Breast epithelium (tissue), 3 donors: ENCODE data around the gene PRDM16.

ENCODE experiments used
- CTCF ChIP-seq, 3 donors: fragments of 450-650 bp; IDR thresholded peaks; one replicate each; pipeline ENCODE4 v1.5.1; 2016 to 2017; ENCODE audit warnings: antibody characterized with exemption in 3 of 3, mild to moderate bottlenecking in 3 of 3, moderate library complexity in 3 of 3
- POLR2A ChIP-seq: fragments of 450-650 bp; IDR thresholded peaks from one replicate; pipeline ENCODE4 v1.6.1; 2016; ENCODE audit warnings: antibody characterized with exemption, mild to moderate bottlenecking, moderate library complexity

DNA sequence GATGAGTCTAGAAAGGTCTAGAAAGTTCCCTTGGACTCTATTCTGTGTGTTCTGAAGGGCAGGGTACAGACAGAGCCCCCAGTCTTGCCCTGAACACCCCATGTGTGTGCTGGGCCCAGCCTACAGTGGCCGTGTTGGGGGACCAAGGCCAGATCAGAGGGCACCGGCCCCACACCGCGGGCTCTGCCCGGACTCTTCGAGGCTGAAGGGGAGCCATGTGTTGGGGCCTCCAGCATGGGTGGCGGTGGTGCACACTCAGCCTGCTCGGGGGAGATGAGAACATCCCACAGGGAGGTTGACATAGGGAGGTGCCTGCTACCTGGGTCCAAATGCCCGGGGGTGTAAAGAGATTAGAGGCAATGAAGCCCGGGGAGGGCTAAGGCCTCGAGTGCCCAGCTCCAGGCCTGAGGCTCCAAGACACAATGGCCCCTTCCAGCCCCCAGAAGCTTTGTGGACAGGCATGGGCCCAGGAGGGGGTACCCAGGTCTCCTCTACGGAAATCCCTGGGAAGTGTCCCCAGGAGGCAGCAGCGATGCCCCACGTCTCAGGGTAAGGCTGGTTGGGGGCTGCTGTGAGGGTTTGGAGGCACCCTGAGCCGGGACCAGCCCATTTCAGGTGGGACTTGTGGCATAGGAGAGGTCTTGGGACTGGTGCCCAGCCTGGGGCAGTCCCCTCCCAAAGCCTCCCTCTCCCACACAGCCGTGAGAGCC is 397.5 kb downstream of the PRDM16 start:
- TF ChIP-seq CTCF (IDR thresholded peaks at IDR 0.05) (no peak), POLR2A (no peak)
